CD4-positive, alpha-beta memory T cell (primary cell): Measurements from ENCODE around the gene RFC1. TPM values are rescaled to one million over a fixed set of nuclear protein-coding genes. Genes with fewer than 3 reads are reported as not detected.
"Not testable (repeated sequence)": the region's sequence is repeated elsewhere in the genome, so short reads cannot be mapped to it uniquely, and the experiment has no call there.

Experiments
- CTCF ChIA-PET: fragments of 350-600 bp; sonication (Branson Sonifier 250); formaldehyde crosslinking; loops from one replicate; lab custom pipeline; 2021; ENCODE audit warnings: inconsistent platforms; ENCODE audit not compliant: partially characterized antibody; lab: Charles Lee
- POLR2A ChIA-PET: fragments of 350-600 bp; sonication (Branson Sonifier 250); formaldehyde crosslinking; loops from one replicate; lab custom pipeline; 2021; ENCODE audit not compliant: partially characterized antibody; lab: Charles Lee
- DNase-seq, 5 donors: peaks; one replicate each; pipeline versions ENCODE4 v3.0.0 to v3.0.0-alpha.2; 2020 to 2022; ENCODE audit warnings: mixed read lengths in 1 of 5
- H3K27ac ChIP-seq: one replicate; pipeline ENCODE4 v1.7.0; 2013; ENCODE audit warnings: low read depth, low read length
- H3K27me3 ChIP-seq: 2 replicates; pipeline ENCODE4 v1.7.0; 2013; ENCODE audit warnings: mild to moderate bottlenecking, low read length, moderate library complexity; ENCODE audit not compliant: insufficient read depth
- H3K36me3 ChIP-seq: 2 replicates; pipeline ENCODE4 v1.7.0; 2013; ENCODE audit warnings: mild to moderate bottlenecking, low read length, moderate library complexity; ENCODE audit not compliant: insufficient read depth
- H3K4me1 ChIP-seq: 2 replicates; pipeline ENCODE4 v1.7.0; 2013; ENCODE audit warnings: mild to moderate bottlenecking, low read length, moderate library complexity; ENCODE audit not compliant: insufficient read depth
- H3K4me3 ChIP-seq, 2 donors: one replicate each; pipeline ENCODE4 v1.7.0; 2013; ENCODE audit warnings: low read length in 2 of 2, mild to moderate bottlenecking in 1 of 2
- H3K9me3 ChIP-seq, 2 donors: one replicate each; pipeline ENCODE4 v1.7.0; 2013; ENCODE audit warnings: low read length in 2 of 2, control low read depth in 1 of 2; ENCODE audit not compliant: control insufficient read depth in 1 of 2
- H3K27ac Mint-ChIP-seq, 7 donors: one replicate each; pipeline ENCODE4 v1.8.0; 2020 to 2021; ENCODE audit warnings: mixed read lengths in 7 of 7, mild to moderate bottlenecking in 6 of 7, inconsistent platforms in 3 of 7, moderate library complexity in 3 of 7
- H3K27me3 Mint-ChIP-seq, 2 donors: one replicate each; pipeline ENCODE4 v1.8.0; 2020 to 2021; ENCODE audit warnings: mixed read lengths in 2 of 2
- H3K36me3 Mint-ChIP-seq, 2 donors: one replicate each; pipeline ENCODE4 v1.8.0; 2020 to 2021; ENCODE audit warnings: mixed read lengths in 2 of 2, inconsistent platforms in 1 of 2, mild to moderate bottlenecking in 1 of 2
- H3K4me1 Mint-ChIP-seq, 4 donors: one replicate each; pipeline ENCODE4 v1.8.0; 2020 to 2021; ENCODE audit warnings: mixed read lengths in 4 of 4, mild to moderate bottlenecking in 1 of 4
- H3K4me3 Mint-ChIP-seq, 8 donors: one replicate each; pipeline ENCODE4 v1.8.0; 2020 to 2021; ENCODE audit warnings: mixed read lengths in 8 of 8, mild to moderate bottlenecking in 7 of 8, moderate library complexity in 6 of 8, inconsistent platforms in 3 of 8
- H3K9me3 Mint-ChIP-seq, 8 donors: one replicate each; pipeline ENCODE4 v1.8.0; 2020 to 2021; ENCODE audit warnings: mixed read lengths in 8 of 8, mild to moderate bottlenecking in 5 of 8, inconsistent platforms in 3 of 8, moderate library complexity in 1 of 8
- intact Hi-C: fragments of 100-400 bp; cut with micrococcal nuclease; formaldehyde crosslinking; loops from one replicate; pipeline ENCODE4 v1.15.1; 2023
- polyA plus RNA-seq, 2 donors: library from polyadenylated mRNA; unstranded; fragments of 300-500 nt; fragmentation: Illumina TruSeq; gene quantifications; one replicate each; pipeline ENCODE4 v1.2.3, GENCODE V29; 2021
- total RNA-seq, 2 experiments: library from RNA; stranded (reverse); gene quantifications; one replicate each; pipeline ENCODE4 v1.2.3, GENCODE V29; 2021

RFC1 gene
- total and polyA plus RNA-seq, 4 experiments from 2014 or later = 6.2 to 70.6 (median 54.3) TPM

DNA sequence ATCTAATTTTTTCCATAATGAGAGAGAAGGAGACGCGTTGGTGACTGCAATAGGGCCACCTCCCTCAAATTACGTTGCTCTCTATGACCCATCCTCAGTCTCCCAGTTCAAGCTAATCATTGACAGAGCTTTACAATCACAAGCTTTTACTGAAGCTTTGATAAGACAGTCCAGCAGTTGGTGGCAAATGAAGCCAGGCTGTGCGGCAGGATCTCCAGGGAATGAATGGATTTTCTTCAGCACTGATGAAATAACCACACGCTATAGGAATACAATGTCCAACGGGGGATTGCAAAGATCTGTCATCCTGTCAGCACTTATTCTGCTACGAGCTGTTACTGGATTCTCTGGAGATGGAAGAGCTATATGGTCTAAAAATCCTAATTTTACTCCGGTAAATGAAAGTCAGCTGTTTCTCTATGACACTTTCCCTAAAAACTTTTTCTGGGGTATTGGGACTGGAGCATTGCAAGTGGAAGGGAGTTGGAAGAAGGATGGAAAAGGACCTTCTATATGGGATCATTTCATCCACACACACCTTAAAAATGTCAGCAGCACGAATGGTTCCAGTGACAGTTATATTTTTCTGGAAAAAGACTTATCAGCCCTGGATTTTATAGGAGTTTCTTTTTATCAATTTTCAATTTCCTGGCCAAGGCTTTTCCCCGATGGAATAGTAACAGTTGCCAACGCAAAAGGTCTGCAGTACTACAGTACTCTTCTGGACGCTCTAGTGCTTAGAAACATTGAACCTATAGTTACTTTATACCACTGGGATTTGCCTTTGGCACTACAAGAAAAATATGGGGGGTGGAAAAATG lies 40.8 kb upstream of the RFC1 start, which contains the start of gene KLB:
Gene KLB (plus strand): TSS at position 168 of the 821 bp plus-strand sequence. CDS start 20 bp downstream, at position 188.
- H3K27me3 ChIP-seq = no peaks in the 10 kb centered on the region
- DNase-seq = no peak
- ChIA-PET CTCF (interaction anchor here (1.8 kb wide), 1 partner anchor 10 kb away, joined by 5 read pairs; no protein-coding TSS in a partner anchor), POLR2A (no interaction called here)
- no peak within 1 kb of the TSS for H3K4me3 Mint-ChIP-seq
- H3K4me1 Mint-ChIP-seq = no peaks in the 10 kb centered on the region
- no peak within 1 kb of the TSS for H3K27ac Mint-ChIP-seq
- no peak within 1 kb of the TSS for H3K27ac ChIP-seq
- H3K9me3 Mint-ChIP-seq = no peaks in the 10 kb centered on the region
- H3K9me3 ChIP-seq = no peaks in the 10 kb centered on the region
- H3K36me3 Mint-ChIP-seq = no peaks in the 10 kb centered on the region
- peaks cover 0 to 1% of the 10 kb centered on the region in 2 donors for H3K27me3 Mint-ChIP-seq
- H3K4me3 ChIP-seq = no peak within 1 kb of the TSS
- H3K4me1 ChIP-seq = no peaks in the 10 kb centered on the region
- intact Hi-C loops = no loop called here
- H3K36me3 ChIP-seq = no peaks in the 10 kb centered on the region

DNA sequence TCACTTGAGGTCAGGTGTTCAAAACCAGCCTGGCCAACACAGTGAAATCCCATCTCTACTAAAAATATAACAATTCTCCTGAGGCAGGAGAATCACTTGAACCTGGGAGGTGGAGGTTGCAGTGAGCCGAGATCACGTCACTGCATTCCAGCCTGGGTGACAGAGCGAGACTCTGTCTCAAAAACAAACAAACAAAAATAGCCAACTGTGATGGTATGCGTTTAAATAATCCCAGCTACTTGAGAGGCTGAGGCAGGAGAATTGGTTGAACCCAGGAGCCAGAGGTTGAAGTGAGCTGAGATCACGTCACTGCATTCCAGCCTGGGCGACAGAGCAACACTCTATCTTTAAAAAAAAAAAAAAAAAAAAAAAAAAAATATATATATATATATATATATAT lies 35.5 kb upstream of the RFC1 start:
- DNase-seq, H3K9me3 ChIP-seq, H3K27me3 Mint-ChIP-seq, H3K9me3 Mint-ChIP-seq, H3K27me3 ChIP-seq, H3K27ac Mint-ChIP-seq, H3K36me3 Mint-ChIP-seq, H3K36me3 ChIP-seq, H3K27ac ChIP-seq, H3K4me3 Mint-ChIP-seq, CTCF ChIA-PET, H3K4me3 ChIP-seq, intact Hi-C loops, H3K4me1 ChIP-seq, H3K4me1 Mint-ChIP-seq, POLR2A ChIA-PET: not testable (repeated sequence)

DNA sequence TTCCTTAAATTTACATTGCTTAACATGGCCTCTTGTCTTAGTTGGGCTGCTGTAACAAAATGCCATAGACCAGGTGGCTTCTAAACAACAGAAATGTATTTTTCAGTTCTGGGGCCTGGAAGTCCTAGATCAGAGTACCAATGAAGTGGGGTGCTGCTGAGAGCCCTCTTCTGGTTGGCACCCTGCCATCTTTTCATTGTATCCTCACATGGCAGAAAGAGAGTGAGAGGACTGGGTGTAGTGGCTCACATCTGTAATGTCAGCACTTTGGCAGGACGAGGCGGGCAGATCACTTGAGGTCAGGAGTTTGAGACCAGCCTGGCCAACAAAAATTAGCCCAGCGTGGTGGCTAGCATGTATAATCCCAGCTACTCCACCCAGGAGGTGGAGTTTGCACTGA lies 28.5 kb upstream of the RFC1 start:
- POLR2A ChIA-PET = no interaction called here
- Mint-ChIP-seq H3K27ac (no peak overlapping the region), H3K36me3 (no peaks in the 10 kb centered on the region), H3K4me1 (no peaks in the 10 kb centered on the region), H3K4me3 (no peak overlapping the region), H3K9me3 (no peaks in the 10 kb centered on the region), H3K27me3 (peaks cover 0 to 2% of the 10 kb centered on the region in 2 donors)
- H3K27me3 ChIP-seq = no peaks in the 10 kb centered on the region
- no peak overlapping the region for H3K27ac ChIP-seq
- CTCF ChIA-PET = no interaction called here
- H3K4me1 ChIP-seq = no peaks in the 10 kb centered on the region
- no peaks in the 10 kb centered on the region for H3K9me3 ChIP-seq
- H3K4me3 ChIP-seq = no peak overlapping the region
- DNase-seq = no peak
- no peaks in the 10 kb centered on the region for H3K36me3 ChIP-seq
- intact Hi-C loops = no loop called here

DNA sequence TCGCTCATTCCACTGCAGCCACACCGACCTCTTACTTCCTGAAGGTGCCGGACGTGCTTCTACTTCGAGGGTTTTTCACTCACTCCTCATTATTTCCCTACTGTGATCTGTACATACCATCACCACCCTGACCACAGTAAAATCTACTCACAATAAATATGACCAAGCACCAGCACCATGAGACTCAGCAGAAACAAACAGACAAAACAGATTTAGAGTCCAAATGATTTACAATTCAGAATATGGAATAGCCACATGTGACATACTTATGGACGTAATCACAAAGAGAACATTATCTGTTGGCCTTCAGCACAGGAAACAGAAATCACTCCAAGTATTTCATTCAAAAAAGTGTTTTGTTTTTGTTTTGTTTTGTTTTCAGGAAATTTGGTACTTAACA lies 24.4 kb upstream of the RFC1 start:
- Mint-ChIP-seq H3K4me3 (no peak overlapping the region), H3K27me3 (peaks cover 2 to 6% of the 10 kb centered on the region in 2 donors), H3K36me3 (no peaks in the 10 kb centered on the region), H3K27ac (no peak overlapping the region), H3K4me1 (no peaks in the 10 kb centered on the region), H3K9me3 (no peaks in the 10 kb centered on the region)
- CTCF ChIA-PET = no interaction called here
- Histone ChIP-seq H3K4me3 (no peak overlapping the region), H3K4me1 (no peaks in the 10 kb centered on the region), H3K27me3 (no peaks in the 10 kb centered on the region), H3K27ac (no peak overlapping the region), H3K36me3 (no peaks in the 10 kb centered on the region), H3K9me3 (no peaks in the 10 kb centered on the region)
- intact Hi-C loops = no loop called here
- POLR2A ChIA-PET = no interaction called here
- DNase-seq = no peak

DNA sequence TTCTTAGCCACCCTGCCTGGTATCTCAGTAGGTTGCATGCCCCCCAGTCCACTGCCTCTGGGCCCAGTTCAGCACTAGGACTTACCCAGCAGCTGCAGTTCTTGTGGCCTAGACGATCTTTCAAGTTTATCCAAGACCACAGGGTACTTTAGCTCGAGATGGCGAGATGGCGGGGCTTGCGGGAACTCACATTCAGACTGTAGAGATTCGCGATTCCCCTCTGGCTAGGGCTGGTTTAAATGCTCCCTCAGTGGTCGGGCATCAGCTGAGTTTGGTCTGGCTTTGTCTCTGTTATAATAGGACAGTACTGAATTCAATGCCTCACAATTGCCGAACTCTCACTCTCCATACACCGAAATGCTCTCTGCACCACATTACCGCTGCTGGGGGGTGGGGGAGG lies 18.4 kb upstream of the RFC1 start:
- POLR2A ChIA-PET = no interaction called here
- Mint-ChIP-seq H3K4me3 (no peak overlapping the region), H3K36me3 (no peaks in the 10 kb centered on the region), H3K27ac (no peak overlapping the region), H3K4me1 (no peaks in the 10 kb centered on the region), H3K9me3 (peaks cover 0 to 15% (median 8%) of the 10 kb centered on the region in 8 donors), H3K27me3 (peaks cover 7 to 18% of the 10 kb centered on the region in 2 donors)
- Histone ChIP-seq H3K27me3 (no peaks in the 10 kb centered on the region), H3K4me1 (no peaks in the 10 kb centered on the region), H3K9me3 (no peaks in the 10 kb centered on the region), H3K27ac (no peak overlapping the region), H3K36me3 (no peaks in the 10 kb centered on the region), H3K4me3 (no peak overlapping the region)
- intact Hi-C loops = no loop called here
- CTCF ChIA-PET = no interaction called here
- no peak for DNase-seq

DNA sequence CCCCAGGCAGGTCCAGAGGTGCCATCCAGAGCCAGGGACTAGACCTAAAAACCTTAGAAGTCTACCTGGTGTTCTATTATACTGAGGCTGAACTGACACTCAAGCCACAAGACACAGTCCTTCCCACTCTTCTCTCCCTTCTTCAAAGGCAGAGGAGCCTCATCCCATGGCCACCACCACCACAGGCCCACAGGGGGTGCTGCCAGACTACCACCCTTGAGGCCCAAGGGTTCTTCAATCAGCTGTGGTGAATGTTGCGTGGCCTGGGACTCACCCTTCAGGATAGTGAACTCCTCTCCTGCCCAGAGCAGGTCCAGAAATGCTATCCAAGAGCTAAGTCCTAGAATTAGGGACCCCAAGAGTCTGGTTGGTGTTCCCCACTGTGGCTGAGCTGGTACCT lies 17.5 kb upstream of the RFC1 start:
- Mint-ChIP-seq H3K27ac (no peak overlapping the region), H3K27me3 (peaks cover 10 to 18% of the 10 kb centered on the region in 2 donors), H3K36me3 (no peaks in the 10 kb centered on the region), H3K4me1 (no peaks in the 10 kb centered on the region), H3K9me3 (peaks cover 0 to 24% (median 15%) of the 10 kb centered on the region in 8 donors), H3K4me3 (no peak overlapping the region)
- POLR2A ChIA-PET = no interaction called here
- Histone ChIP-seq H3K9me3 (no peaks in the 10 kb centered on the region), H3K4me1 (no peaks in the 10 kb centered on the region), H3K27me3 (no peaks in the 10 kb centered on the region), H3K27ac (no peak overlapping the region), H3K36me3 (no peaks in the 10 kb centered on the region), H3K4me3 (no peak overlapping the region)
- intact Hi-C loops = no loop called here
- CTCF ChIA-PET = no interaction called here
- no peak for DNase-seq

DNA sequence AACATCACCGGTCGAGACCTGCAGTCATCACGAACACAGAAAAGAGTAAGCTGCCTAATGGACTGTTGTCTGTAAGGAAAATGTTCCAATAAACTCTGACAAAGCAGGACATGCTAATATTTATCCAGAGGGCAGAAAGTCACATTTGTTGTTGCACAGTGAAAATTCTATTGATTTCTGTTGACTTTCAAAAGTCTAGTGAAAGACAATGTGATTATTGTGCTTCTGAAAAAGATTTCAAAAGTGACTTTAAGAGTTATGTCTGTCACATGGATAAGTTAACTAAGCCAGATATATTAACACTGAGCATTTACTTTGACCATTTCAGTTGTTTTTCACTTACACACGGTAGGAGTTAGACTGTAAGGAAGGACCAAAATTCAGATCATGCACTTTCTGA lies 9.3 kb upstream of the RFC1 start:
- Mint-ChIP-seq H3K27ac (no peak overlapping the region), H3K27me3 (peaks cover 7 to 10% of the 10 kb centered on the region in 2 donors), H3K9me3 (peaks cover 2 to 31% (median 20%) of the 10 kb centered on the region in 8 donors), H3K4me1 (no peaks in the 10 kb centered on the region), H3K36me3 (no peaks in the 10 kb centered on the region), H3K4me3 (no peak overlapping the region)
- Histone ChIP-seq H3K4me3 (no peak overlapping the region), H3K9me3 (no peaks in the 10 kb centered on the region), H3K27me3 (no peaks in the 10 kb centered on the region), H3K36me3 (no peaks in the 10 kb centered on the region), H3K4me1 (no peaks in the 10 kb centered on the region), H3K27ac (no peak overlapping the region)
- DNase-seq = no peak
- ChIA-PET CTCF (no interaction called here), POLR2A (no interaction called here)
- intact Hi-C loops = no loop called here
